ENCODE data around the gene NRXN2. TPM values are rescaled to one million over a fixed set of nuclear protein-coding genes. Genes with fewer than 3 reads are reported as not detected.

NRXN2 gene
- total and polyA plus RNA-seq, 2 of the 13 experiments (the other 11 are each of a cell fraction or from before 2014, with no cell fraction given), result not detected

DNA sequence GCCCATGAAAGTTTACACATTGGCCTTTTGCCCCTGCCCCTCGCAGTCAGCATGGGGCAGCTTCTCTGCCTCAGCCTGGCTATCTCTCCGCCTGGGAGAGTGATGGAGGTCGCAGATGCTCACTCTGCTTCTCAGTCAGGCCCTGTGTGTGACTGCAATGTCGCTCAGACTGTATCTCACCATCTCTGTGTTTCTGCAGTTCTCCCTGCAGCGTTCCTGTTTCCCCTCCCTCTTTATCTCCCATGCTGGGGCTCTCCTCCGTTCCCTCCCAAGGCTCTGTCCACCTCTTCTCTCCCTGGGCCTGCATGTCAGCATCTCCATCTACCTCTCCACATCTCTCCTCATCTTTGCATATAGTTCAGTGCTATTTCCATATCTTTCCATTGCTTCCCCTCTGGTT, 93.9 kb downstream of the NRXN2 start (continued):
- TF ChIP-seq, protein P1, sequence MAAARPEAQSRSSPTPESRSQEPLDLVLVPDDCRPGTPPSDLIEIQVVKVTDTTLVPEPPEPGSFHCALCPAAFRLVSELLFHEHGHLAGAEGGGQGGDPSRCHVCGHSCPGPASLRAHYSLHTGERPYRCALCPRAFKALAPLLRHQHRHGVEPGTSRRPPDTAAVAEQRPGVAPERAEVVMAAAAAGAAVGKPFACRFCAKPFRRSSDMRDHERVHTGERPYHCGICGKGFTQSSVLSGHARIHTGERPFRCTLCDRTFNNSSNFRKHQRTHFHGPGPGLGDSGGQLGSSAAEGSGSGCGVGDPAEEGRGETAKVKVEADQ (CRISPR knock-in tag; IDR thresholded peaks at IDR 0.05; ENCODE audit: borderline replicate concordance), result no peak
- TF ChIP-seq FOXK2 (IDR thresholded peaks at IDR 0.05), result no peak
- TF ChIP-seq MYPOP (CRISPR knock-in tag; IDR thresholded peaks at IDR 0.05), result no peak

DNA sequence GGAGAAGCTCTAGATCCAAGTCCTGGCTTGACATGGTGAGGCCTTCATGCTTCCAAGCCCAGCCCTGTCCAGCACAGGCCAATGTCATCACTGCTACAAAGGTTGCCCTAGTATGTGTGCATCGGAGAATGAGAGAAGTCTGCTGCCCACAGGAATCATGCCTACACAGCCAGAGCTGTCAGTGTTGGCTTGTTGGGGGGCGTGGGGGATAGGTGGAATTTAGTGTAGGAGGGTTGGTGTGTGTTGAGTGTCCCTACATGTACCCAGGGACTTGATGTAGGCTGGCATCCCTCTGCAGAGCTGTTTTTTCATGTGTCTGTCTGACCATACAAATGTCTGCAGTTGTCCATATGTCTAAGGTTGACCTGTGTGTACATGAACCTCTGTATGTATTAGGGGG, 94.4 kb downstream of the NRXN2 start:
- no peaks in the 10 kb centered on the region for H4K20me1 ChIP-seq (ENCODE audit: insufficient read depth, low read length)
- no TSS peak for BruUV-seq (replicated peaks)
- POLR2A ChIA-PET, result no interaction called here
- DNase-seq (ENCODE audit: low spot score) (no peak), FAIRE-seq (no peak), ATAC-seq (no peak)
- H3K27me3 ChIP-seq (ENCODE audit: control insufficient read depth in 1 of 2, insufficient read depth in 2 of 2, low read length in 2 of 2), result peaks cover 11 to 56% of the 10 kb centered on the region in 2 experiments
- no peaks in the 10 kb centered on the region for H3K36me3 ChIP-seq (replicated peaks in 1 of 2; ENCODE audit: control insufficient read depth in 1 of 2, insufficient read depth in 2 of 2, low read length in 2 of 2)
- 0 out of 2 replicates have a peak, but pooled peaks cover 4% of the 10 kb centered on the region for H3K4me1 ChIP-seq (ENCODE audit: insufficient read depth, low read length)
- CTCF ChIA-PET (ENCODE audit: low intra/inter-chr PET ratio, low total read pairs), result no interaction called here
- no peak overlapping the region for H3K27ac ChIP-seq (ENCODE audit: extremely low read length, insufficient read depth, low read length)
- no peak overlapping the region for H3K4me2 ChIP-seq (ENCODE audit: low read depth, low read length)
- no peak overlapping the region for H2AFZ ChIP-seq (ENCODE audit: low read length)
- H3K79me2 ChIP-seq (ENCODE audit: insufficient read depth, low read length), result no peaks in the 10 kb centered on the region
- no peak overlapping the region for H3K9ac ChIP-seq (ENCODE audit: insufficient read depth, low read depth, low read length)
- H3K9me3 ChIP-seq (ENCODE audit: low read length), result no peaks in the 10 kb centered on the region
- 8% methylated on average over 2 of the region's 2 CpGs for WGBS (ENCODE audit: low lambda C conversion rate)
- H3K4me3 ChIP-seq (replicated peaks in 1 of 3; ENCODE audit: insufficient read depth in 1 of 3, low read depth in 2 of 3, low read length in 3 of 3), result no peak overlapping the region
- in situ Hi-C loops (cut with HindIII; ENCODE audit: extremely low pct_ligation_motif_present, low pct_unique_long_range_greater_than_20kb), result no loop called here
- intact Hi-C loops (cut with micrococcal nuclease; ENCODE audit: unreplicated experiment), result no loop called here
- TF ChIP-seq CAMTA2 (CRISPR knock-in tag; IDR thresholded peaks at IDR 0.05; ENCODE audit: borderline replicate concordance) (no peak), NCOA2 (CRISPR knock-in tag; IDR thresholded peaks at IDR 0.05) (no peak), NFE2L2 (IDR thresholded peaks at IDR 0.05; ENCODE audit: low read length) (no peak), MTA3 (CRISPR knock-in tag; IDR thresholded peaks at IDR 0.05) (no peak), MBNL3 (CRISPR knock-in tag; conservative IDR thresholded peaks at IDR 0.05) (no peak), SCMH1 (CRISPR knock-in tag; IDR thresholded peaks at IDR 0.05; ENCODE audit: borderline replicate concordance) (no peak), SALL2 (CRISPR knock-in tag; IDR thresholded peaks at IDR 0.05) (no peak), ZBTB42 (CRISPR knock-in tag; IDR thresholded peaks at IDR 0.05) (no peak), ZNF232 (CRISPR knock-in tag; IDR thresholded peaks at IDR 0.05; ENCODE audit: borderline replicate concordance) (no peak), FOXO1 (CRISPR knock-in tag; IDR thresholded peaks at IDR 0.05) (no peak), RAD51 (IDR thresholded peaks at IDR 0.05; ENCODE audit: borderline replicate concordance) (no peak), HOXD1 (CRISPR knock-in tag; IDR thresholded peaks at IDR 0.05) (no peak), MZF1 (CRISPR knock-in tag; IDR thresholded peaks at IDR 0.05; ENCODE audit: borderline replicate concordance) (no peak), TAF1 (CRISPR knock-in tag; IDR thresholded peaks at IDR 0.05) (no peak), PCBP2 (optimal IDR thresholded peaks at IDR 0.05; ENCODE audit: low read depth, low read length, poor library complexity, severe bottlenecking) (no peak)
- TF ChIP-seq, protein P2, sequence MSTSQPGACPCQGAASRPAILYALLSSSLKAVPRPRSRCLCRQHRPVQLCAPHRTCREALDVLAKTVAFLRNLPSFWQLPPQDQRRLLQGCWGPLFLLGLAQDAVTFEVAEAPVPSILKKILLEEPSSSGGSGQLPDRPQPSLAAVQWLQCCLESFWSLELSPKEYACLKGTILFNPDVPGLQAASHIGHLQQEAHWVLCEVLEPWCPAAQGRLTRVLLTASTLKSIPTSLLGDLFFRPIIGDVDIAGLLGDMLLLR (CRISPR knock-in tag; IDR thresholded peaks at IDR 0.05), result no peak
- TF ChIP-seq, protein P3, sequence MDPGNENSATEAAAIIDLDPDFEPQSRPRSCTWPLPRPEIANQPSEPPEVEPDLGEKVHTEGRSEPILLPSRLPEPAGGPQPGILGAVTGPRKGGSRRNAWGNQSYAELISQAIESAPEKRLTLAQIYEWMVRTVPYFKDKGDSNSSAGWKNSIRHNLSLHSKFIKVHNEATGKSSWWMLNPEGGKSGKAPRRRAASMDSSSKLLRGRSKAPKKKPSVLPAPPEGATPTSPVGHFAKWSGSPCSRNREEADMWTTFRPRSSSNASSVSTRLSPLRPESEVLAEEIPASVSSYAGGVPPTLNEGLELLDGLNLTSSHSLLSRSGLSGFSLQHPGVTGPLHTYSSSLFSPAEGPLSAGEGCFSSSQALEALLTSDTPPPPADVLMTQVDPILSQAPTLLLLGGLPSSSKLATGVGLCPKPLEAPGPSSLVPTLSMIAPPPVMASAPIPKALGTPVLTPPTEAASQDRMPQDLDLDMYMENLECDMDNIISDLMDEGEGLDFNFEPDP (CRISPR knock-in tag; conservative IDR thresholded peaks at IDR 0.05), result no peak
